ENCODE data around the gene ARHGEF39.

Gene ARHGEF39

DNA sequence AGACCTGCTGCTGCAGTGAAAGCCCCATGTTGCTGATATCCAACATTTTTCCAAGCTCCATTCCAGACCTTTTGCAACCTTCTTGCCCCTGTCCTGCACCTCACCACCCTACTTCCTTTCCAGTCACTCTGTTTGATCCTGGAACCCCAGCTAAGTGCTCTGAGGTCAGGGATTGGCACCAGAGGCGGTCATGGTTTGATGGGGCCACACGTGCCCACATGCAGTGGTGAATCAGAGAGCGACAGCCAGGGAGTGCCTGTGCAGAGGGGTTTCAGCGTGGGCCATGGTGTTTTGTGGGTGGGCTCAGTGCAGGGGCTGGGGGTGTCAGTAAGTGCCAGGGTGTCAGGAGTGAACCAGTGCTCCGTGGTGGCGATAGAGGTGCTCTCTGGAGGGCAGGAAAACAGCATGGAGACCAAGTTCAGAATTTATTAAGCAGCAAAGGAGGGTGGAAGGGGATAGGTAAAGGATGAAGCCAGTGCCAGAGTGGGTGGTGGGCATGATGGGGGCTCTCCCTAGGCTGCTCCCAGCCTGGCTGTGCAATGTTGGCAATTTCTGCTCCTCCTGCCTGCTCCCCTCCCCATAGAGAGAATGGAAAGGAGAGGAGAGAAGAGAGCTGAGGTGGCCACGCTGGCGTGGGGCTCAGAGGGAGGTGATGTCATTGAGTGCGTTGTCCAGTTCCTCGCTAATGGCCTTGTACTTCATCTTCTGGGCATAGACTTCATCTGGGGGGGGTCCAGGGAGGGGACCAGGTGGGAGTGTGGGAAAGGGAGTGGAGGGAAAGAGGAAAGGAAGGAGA lies 17.7 kb upstream of the ARHGEF39 start:
- ATAC-seq (ENCODE audit: low read depth) (peak; percentile 3; the same call in 2 of the 3 replicates), DNase-seq (ENCODE audit: low spot score) (no peak)
- Histone ChIP-seq H3K36me3 (ENCODE audit: low read depth) (peaks cover 69% of the 10 kb centered on the region), H3K27ac (ENCODE audit: poor library complexity, severe bottlenecking) (peak overlapping the region; percentile 33), H3K27me3 (ENCODE audit: insufficient read depth, poor library complexity, severe bottlenecking) (no peaks in the 10 kb centered on the region), H3K4me1 (ENCODE audit: insufficient read depth, poor library complexity, severe bottlenecking) (peaks cover 4% of the 10 kb centered on the region), H3K9me3 (ENCODE audit: severe bottlenecking) (no peaks in the 10 kb centered on the region), H3K4me3 (ENCODE audit: severe bottlenecking) (no peak overlapping the region)
- TF ChIP-seq, protein P1, sequence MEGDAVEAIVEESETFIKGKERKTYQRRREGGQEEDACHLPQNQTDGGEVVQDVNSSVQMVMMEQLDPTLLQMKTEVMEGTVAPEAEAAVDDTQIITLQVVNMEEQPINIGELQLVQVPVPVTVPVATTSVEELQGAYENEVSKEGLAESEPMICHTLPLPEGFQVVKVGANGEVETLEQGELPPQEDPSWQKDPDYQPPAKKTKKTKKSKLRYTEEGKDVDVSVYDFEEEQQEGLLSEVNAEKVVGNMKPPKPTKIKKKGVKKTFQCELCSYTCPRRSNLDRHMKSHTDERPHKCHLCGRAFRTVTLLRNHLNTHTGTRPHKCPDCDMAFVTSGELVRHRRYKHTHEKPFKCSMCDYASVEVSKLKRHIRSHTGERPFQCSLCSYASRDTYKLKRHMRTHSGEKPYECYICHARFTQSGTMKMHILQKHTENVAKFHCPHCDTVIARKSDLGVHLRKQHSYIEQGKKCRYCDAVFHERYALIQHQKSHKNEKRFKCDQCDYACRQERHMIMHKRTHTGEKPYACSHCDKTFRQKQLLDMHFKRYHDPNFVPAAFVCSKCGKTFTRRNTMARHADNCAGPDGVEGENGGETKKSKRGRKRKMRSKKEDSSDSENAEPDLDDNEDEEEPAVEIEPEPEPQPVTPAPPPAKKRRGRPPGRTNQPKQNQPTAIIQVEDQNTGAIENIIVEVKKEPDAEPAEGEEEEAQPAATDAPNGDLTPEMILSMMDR (IDR thresholded peaks at IDR 0.05; ENCODE audit: poor library complexity, severe bottlenecking), result no peak

DNA sequence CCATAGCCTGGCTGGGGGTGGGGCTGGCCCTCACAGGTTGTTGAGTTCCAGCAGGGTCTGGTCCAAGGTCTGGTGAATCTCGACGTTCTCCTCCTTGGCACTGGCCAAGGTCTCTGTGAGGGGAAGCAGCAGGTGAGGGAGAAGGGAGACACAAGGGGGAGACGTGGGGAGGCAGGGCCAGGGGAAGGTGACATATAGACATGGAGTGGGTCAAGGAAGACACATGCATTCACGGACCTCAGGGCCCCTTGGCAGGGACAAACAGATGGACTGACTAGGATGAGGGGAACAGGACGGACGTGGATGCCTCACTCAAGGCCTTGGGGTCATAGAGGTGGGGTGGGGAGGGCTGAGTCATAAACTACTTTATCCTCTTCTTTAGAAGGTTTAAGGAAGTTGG lies 17.1 kb upstream of the ARHGEF39 start:
- Histone ChIP-seq H3K9me3 (ENCODE audit: severe bottlenecking) (no peaks in the 10 kb centered on the region), H3K36me3 (ENCODE audit: low read depth) (peaks cover 63% of the 10 kb centered on the region), H3K27me3 (ENCODE audit: insufficient read depth, poor library complexity, severe bottlenecking) (no peaks in the 10 kb centered on the region), H3K4me3 (ENCODE audit: severe bottlenecking) (no peak overlapping the region), H3K4me1 (ENCODE audit: insufficient read depth, poor library complexity, severe bottlenecking) (no peaks in the 10 kb centered on the region), H3K27ac (ENCODE audit: poor library complexity, severe bottlenecking) (peak overlapping the region; percentile 33)
- ATAC-seq (ENCODE audit: low read depth), result peak; percentile 28
- TF ChIP-seq, protein P1 (IDR thresholded peaks at IDR 0.05; ENCODE audit: poor library complexity, severe bottlenecking), result no peak
- no peak for DNase-seq (ENCODE audit: low spot score)

DNA sequence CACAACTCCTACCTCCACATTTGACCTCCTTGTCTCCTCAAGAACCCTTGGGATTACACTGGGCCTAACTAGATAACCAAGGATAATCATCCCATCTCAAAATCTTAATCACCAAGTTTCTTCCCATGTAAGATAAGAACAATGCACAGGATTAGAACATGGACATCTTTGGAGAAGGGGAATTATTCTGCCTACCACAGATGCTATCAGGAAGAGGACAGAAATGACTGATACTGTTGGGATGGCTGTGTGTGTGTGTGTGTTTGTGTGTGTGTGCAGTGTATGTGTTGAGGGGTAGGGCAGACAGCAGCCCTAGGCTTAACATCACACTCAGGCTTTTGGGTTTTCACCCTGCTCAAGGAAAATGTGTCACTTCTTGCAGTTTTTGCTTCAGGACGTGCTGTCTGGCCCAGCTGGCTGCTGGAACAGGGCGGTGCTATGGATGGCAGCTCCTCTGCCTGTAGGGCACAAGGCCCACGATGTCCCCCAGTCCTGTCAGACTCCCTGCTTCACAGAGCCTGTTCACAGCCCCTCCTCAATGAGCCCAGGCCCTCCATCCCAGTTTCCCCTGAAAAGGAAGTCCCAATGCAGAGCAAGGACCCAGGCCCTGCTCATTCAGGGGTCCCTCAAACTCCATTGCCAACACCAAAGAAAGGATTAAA lies 16.5 kb upstream of the ARHGEF39 start:
- peak overlapping the region; percentile 33 for H3K27ac ChIP-seq (ENCODE audit: poor library complexity, severe bottlenecking)
- H3K4me1 ChIP-seq (ENCODE audit: insufficient read depth, poor library complexity, severe bottlenecking), result no peaks in the 10 kb centered on the region

DNA sequence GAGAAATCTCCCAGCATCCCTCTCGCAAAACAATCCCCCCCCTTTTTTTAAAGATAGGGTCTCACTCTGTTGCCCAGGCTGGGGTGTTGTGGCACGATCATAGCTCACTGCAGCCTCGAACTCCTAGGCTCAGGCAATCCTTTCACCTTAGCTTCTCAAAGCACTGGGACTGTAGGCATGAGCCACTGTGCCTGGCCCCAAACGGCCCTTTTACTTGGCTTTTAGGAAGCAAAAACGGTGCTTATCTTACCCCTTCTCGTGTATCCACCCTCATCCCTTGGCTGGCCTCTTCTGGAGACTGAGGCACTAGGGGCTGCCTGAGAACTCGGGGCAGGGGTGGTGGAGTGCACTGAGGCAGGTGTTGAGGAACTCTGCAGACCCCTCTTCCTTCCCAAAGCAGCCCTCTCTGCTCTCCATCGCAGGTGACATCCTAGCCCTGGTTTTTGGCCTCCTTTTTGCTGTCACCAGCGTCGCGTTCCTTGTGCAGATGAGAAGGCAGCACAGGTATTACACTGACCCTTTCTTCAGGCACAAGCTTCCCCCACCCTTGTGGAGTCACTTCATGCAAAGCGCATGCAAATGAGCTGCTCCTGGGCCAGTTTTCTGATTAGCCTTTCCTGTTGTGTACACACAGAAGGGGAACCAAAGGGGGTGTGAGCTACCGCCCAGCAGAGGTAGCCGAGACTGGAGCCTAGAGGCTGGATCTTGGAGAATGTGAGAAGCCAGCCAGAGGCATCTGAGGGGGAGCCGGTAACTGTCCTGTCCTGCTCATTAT lies 15.5 kb upstream of the ARHGEF39 start:
- H3K9me3 ChIP-seq (ENCODE audit: severe bottlenecking), result no peaks in the 10 kb centered on the region
- no peak overlapping the region for H3K4me3 ChIP-seq (ENCODE audit: severe bottlenecking)
- peaks cover 58% of the 10 kb centered on the region for H3K36me3 ChIP-seq (ENCODE audit: low read depth)
- DNase-seq (ENCODE audit: low spot score) (no peak), ATAC-seq (ENCODE audit: low read depth) (peak; percentile 22)
- H3K27ac ChIP-seq (ENCODE audit: poor library complexity, severe bottlenecking), result peak overlapping the region; percentile 33
- no peaks in the 10 kb centered on the region for H3K4me1 ChIP-seq (ENCODE audit: insufficient read depth, poor library complexity, severe bottlenecking)
- H3K27me3 ChIP-seq (ENCODE audit: insufficient read depth, poor library complexity, severe bottlenecking), result no peaks in the 10 kb centered on the region
- TF ChIP-seq, protein P1 (IDR thresholded peaks at IDR 0.05; ENCODE audit: poor library complexity, severe bottlenecking), result no peak

More for the DNA sequence above, 16.5 kb upstream of the ARHGEF39 start:
- TF ChIP-seq, protein P1 (IDR thresholded peaks at IDR 0.05; ENCODE audit: poor library complexity, severe bottlenecking), result no peak
- no peak overlapping the region for H3K4me3 ChIP-seq (ENCODE audit: severe bottlenecking)
- ATAC-seq (ENCODE audit: low read depth), result peak; percentile 32
- peaks cover 63% of the 10 kb centered on the region for H3K36me3 ChIP-seq (ENCODE audit: low read depth)
- H3K27me3 ChIP-seq (ENCODE audit: insufficient read depth, poor library complexity, severe bottlenecking), result no peaks in the 10 kb centered on the region
- no peaks in the 10 kb centered on the region for H3K9me3 ChIP-seq (ENCODE audit: severe bottlenecking)
- DNase-seq (ENCODE audit: low spot score), result no peak

Data from RWPE2 (cell line).